ENCODE measurements around the gene PPFIA4. TPM values are rescaled to one million over a fixed set of nuclear protein-coding genes. Genes with fewer than 3 reads are reported as not detected.

Gene PPFIA4
- total RNA-seq, 1 donor from 2014 or later = 22.2 TPM

GRCh38 chr1:203074610-203075009 lies 48.3 kb downstream of the PPFIA4 start:
- Histone ChIP-seq H3K4me1 (no peaks in the 10 kb centered on the region), H3K27me3 (no peaks in the 10 kb centered on the region), H3K36me3 (peaks cover 0 to 10% of the 10 kb centered on the region in 2 donors), H3K4me3 (no peak overlapping the region), H3K27ac (no peak overlapping the region), H3K9me3 (no peaks in the 10 kb centered on the region)
- intact Hi-C loops (cut with DNase I) = no loop called here
- TF ChIP-seq CTCF (IDR thresholded peaks at IDR 0.05) = no peak
- no peak for DNase-seq (ENCODE audit: low spot score in 2 of 2)

- Histone ChIP-seq H3K9me3 (no peaks in the 10 kb centered on the region), H3K27me3 (no peaks in the 10 kb centered on the region), H3K4me1 (no peaks in the 10 kb centered on the region), H3K27ac (no peak overlapping the region), H3K4me3 (peak overlapping the region in 1 of 2 donors; percentile 50), H3K36me3 (peaks cover 0 to 10% of the 10 kb centered on the region in 2 donors)
- DNase-seq (ENCODE audit: low spot score in 2 of 2) = no peak
- no peak for TF ChIP-seq CTCF (IDR thresholded peaks at IDR 0.05)
- intact Hi-C loops (cut with DNase I) = no loop called here
These were observed 49.1 kb downstream of the PPFIA4 start for GRCh38 chr1:203075236-203076030.

GRCh38 chr1:203076031-203076511 lies 49.8 kb downstream of the PPFIA4 start:
- H3K4me1 ChIP-seq = no peaks in the 10 kb centered on the region
- H3K36me3 ChIP-seq = peaks cover 0 to 10% of the 10 kb centered on the region in 2 donors
- H3K9me3 ChIP-seq = no peaks in the 10 kb centered on the region
- peak overlapping the region in 1 of 2 donors; percentile 50 for H3K4me3 ChIP-seq
- H3K27ac ChIP-seq = no peak overlapping the region
- no peak for TF ChIP-seq CTCF (IDR thresholded peaks at IDR 0.05)
- no peak for DNase-seq (ENCODE audit: low spot score in 2 of 2)
- no peaks in the 10 kb centered on the region for H3K27me3 ChIP-seq
- intact Hi-C loops (cut with DNase I) = no loop called here

- no peak for DNase-seq (ENCODE audit: low spot score in 2 of 2)
- intact Hi-C loops (cut with DNase I) = no loop called here
- TF ChIP-seq CTCF (IDR thresholded peaks at IDR 0.05) = no peak
These were observed 51.1 kb downstream of the PPFIA4 start for GRCh38 chr1:203077367-203077766.

GRCh38 chr1:203077956-203078355 lies 51.7 kb downstream of the PPFIA4 start:
- H3K36me3 ChIP-seq = no peaks in the 10 kb centered on the region
- H3K4me1 ChIP-seq = no peaks in the 10 kb centered on the region
- no peak for DNase-seq (ENCODE audit: low spot score in 2 of 2)
- TF ChIP-seq CTCF (IDR thresholded peaks at IDR 0.05) = no peak
- no peaks in the 10 kb centered on the region for H3K27me3 ChIP-seq
- no peak overlapping the region for H3K4me3 ChIP-seq
- no peak overlapping the region for H3K27ac ChIP-seq
- intact Hi-C loops (cut with DNase I) = no loop called here
- H3K9me3 ChIP-seq = no peaks in the 10 kb centered on the region

More at GRCh38 chr1:203077367-203077766, 51.1 kb downstream of the PPFIA4 start:
- Histone ChIP-seq H3K27ac (no peak overlapping the region), H3K9me3 (no peaks in the 10 kb centered on the region), H3K4me3 (no peak overlapping the region), H3K36me3 (peaks cover 0 to 2% of the 10 kb centered on the region in 2 donors), H3K4me1 (no peaks in the 10 kb centered on the region), H3K27me3 (no peaks in the 10 kb centered on the region)
